Upper lobe of right lung (tissue), 1 donor: ENCODE measurements around the gene KCNMA1. TPM values are rescaled to one million over a fixed set of nuclear protein-coding genes. Genes with fewer than 3 reads are reported as not detected.

Source experiments
- ATAC-seq: fragments of 200-7000 bp; cut with Tn5 transposase; one replicate; pipeline ENCODE4 v1.9.1; 2020; ENCODE audit warnings: mild to moderate bottlenecking, moderate library complexity
- DNase-seq: peaks from one replicate; pipeline ENCODE4 v3.0.0-alpha.2; 2020
- H3K27ac ChIP-seq: fragments of 200-600 bp; one replicate; pipeline ENCODE4 v1.8.0; 2022
- H3K27me3 ChIP-seq: fragments of 200-600 bp; one replicate; pipeline ENCODE4 v1.8.0; 2022; ENCODE audit warnings: mild to moderate bottlenecking
- H3K36me3 ChIP-seq: fragments of 200-600 bp; one replicate; pipeline ENCODE4 v1.8.0; 2022
- H3K4me1 ChIP-seq: fragments of 200-600 bp; one replicate; pipeline ENCODE4 v1.8.0; 2022
- H3K4me3 ChIP-seq: fragments of 200-600 bp; one replicate; pipeline ENCODE4 v1.8.0; 2022; ENCODE audit warnings: mild to moderate bottlenecking
- H3K9me3 ChIP-seq: fragments of 200-600 bp; one replicate; pipeline ENCODE4 v1.8.0; 2022
- intact Hi-C: fragments of 100-400 bp; cut with DNase I; formaldehyde crosslinking; loops from one replicate; pipeline ENCODE4 v1.11.0; 2022
- total RNA-seq: library from RNA; stranded (reverse); fragmentation: NEBNext Ultra II Directional; extraction: Animal tissue kit (Norgen Biotek cat#: 25700); gene quantifications from one replicate; pipeline ENCODE4 v1.2.1, GENCODE V29; 2021
- TF ChIP-seq, protein P1 (sequence below): fragments of 200-600 bp; IDR thresholded peaks from one replicate; pipeline ENCODE4 v1.8.0; 2022; ENCODE audit warnings: antibody characterized with exemption
- donor health status: DM: no; HTN: yes; CAD: no; lungs with severe emphysema.

KCNMA1 gene
- total RNA-seq, 1 donor from 2014 or later = 26.3 TPM

DNA sequence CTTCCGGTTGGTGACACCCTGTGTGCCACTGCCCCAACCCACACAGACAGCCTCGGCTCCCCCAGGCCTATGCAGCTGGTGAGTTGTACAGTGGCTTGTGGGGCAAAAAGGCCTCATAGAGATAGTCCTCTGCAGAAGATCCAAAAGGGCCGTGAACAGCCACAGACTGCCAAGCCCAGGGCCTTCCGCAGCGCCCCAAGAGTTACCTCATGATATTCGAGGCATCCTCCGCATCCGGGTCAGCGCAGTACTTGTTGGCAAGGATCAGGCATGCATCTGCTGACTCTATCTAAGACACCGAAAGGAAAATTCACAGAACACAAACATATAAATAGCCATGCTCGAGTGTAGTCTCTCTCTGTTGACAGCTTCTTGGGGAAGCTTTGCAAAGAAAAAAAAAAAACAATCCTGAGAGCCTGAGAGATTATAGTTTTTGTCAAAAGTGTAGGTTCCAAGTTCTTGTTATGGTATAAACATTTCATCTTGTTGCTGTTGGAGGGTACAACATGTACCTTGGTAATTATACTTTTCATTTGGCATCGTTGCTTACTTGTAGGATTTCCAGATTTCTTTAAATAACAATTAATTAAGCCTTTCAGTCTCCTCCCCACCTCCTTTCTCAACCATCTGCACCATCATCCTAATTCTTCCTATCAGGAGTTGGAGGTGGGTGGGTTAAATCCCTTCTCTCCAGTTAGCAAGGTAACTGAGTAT lies 553.0 kb downstream of the KCNMA1 start:
- TF ChIP-seq, protein P1, sequence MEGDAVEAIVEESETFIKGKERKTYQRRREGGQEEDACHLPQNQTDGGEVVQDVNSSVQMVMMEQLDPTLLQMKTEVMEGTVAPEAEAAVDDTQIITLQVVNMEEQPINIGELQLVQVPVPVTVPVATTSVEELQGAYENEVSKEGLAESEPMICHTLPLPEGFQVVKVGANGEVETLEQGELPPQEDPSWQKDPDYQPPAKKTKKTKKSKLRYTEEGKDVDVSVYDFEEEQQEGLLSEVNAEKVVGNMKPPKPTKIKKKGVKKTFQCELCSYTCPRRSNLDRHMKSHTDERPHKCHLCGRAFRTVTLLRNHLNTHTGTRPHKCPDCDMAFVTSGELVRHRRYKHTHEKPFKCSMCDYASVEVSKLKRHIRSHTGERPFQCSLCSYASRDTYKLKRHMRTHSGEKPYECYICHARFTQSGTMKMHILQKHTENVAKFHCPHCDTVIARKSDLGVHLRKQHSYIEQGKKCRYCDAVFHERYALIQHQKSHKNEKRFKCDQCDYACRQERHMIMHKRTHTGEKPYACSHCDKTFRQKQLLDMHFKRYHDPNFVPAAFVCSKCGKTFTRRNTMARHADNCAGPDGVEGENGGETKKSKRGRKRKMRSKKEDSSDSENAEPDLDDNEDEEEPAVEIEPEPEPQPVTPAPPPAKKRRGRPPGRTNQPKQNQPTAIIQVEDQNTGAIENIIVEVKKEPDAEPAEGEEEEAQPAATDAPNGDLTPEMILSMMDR = no peak
- intact Hi-C loops = no loop called here
- ATAC-seq = peak; percentile 20
- Histone ChIP-seq H3K9me3 (no peaks in the 10 kb centered on the region), H3K27ac (no peak overlapping the region), H3K27me3 (no peaks in the 10 kb centered on the region), H3K4me1 (no peaks in the 10 kb centered on the region), H3K4me3 (no peak overlapping the region), H3K36me3 (no peaks in the 10 kb centered on the region)
- DNase-seq = no peak

DNA sequence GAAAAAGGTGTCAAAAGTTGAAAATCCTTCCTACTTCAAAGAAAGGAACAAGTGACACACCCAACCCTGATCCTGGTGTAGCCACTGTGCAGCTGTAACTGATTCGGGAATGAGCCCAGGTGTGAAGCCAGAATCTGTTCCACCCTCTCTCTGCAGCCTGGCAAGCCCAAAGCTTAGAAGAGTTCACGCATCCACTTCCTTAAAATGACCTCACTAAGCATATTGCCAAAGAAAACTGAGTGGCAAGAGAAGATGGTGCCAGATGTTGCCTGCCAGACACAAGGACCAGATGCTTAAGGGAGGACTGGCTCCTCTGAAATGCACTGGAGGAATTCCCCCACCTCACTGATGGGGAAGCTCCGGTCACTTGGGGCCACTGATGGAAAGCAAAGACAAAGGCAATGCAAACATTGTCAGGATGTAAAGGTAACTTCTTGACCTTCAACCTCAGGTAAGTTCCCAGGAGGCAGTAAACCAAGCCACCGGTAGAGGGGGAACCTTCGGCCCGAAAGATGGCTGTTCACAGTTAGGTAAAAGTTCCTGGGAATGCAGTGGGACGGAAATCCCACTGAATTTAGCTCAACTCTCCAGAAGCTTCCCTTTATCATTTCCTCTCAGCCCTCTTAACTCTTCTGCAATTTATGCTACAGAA lies 554.9 kb downstream of the KCNMA1 start:
- no peak for ATAC-seq
- TF ChIP-seq, protein P1 = no peak
- H3K27ac ChIP-seq = no peak overlapping the region

GRCh38 chr10:77081481-77081891 lies 556.1 kb downstream of the KCNMA1 start:
- no peaks in the 10 kb centered on the region for H3K27me3 ChIP-seq
- no peaks in the 10 kb centered on the region for H3K36me3 ChIP-seq
- no peak for DNase-seq
- TF ChIP-seq, protein P1 = no peak
- no peak overlapping the region for H3K27ac ChIP-seq
- no peak overlapping the region for H3K4me3 ChIP-seq
- H3K4me1 ChIP-seq = no peaks in the 10 kb centered on the region
- H3K9me3 ChIP-seq = no peaks in the 10 kb centered on the region
- no peak for ATAC-seq
- intact Hi-C loops = no loop called here

More for the DNA sequence above, 554.9 kb downstream of the KCNMA1 start:
- no peaks in the 10 kb centered on the region for H3K9me3 ChIP-seq
- no peaks in the 10 kb centered on the region for H3K27me3 ChIP-seq
- H3K4me1 ChIP-seq = no peaks in the 10 kb centered on the region
- intact Hi-C loops = no loop called here
- H3K36me3 ChIP-seq = no peaks in the 10 kb centered on the region
- no peak overlapping the region for H3K4me3 ChIP-seq
- no peak for DNase-seq

- Histone ChIP-seq H3K9me3 (no peaks in the 10 kb centered on the region), H3K4me3 (no peak overlapping the region), H3K27me3 (no peaks in the 10 kb centered on the region), H3K4me1 (no peaks in the 10 kb centered on the region), H3K27ac (no peak overlapping the region), H3K36me3 (no peaks in the 10 kb centered on the region)
- no peak for ATAC-seq
- TF ChIP-seq, protein P1 = no peak
- no peak for DNase-seq
- intact Hi-C loops = no loop called here
These were observed 557.1 kb downstream of the KCNMA1 start for GRCh38 chr10:77080361-77081027.

DNA sequence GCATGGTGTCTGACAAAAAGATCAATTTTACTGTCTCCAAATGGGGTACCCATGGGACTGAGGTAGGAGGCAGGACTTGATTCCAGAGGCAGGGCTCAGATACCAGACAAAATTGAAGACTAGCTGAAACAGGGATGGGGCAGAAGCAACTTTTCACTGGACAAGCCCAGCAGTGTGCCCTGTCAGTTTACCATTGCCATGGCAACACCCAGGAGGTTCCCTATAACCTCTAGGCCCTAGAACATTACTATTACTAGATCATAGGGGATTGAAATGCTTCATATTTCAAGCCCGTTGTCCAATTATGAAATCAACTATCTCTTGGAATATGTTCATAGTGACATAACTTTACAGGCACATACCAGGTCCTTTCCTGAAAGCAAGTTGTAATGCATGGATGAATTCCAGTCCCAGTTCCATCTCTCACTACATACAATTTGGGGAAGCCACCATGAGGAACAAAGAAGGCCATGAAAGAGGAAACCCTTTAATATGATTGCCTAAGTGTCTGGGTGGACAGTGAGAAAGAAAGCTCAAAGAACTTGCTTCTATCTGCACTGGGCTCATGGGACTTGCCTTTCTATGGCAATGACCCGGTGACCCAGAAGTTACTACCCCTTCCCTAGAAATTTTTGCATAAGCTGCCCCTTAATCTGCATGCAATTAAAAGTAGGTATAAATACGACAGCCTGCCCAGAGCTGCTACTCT lies 557.9 kb downstream of the KCNMA1 start:
- no peaks in the 10 kb centered on the region for H3K36me3 ChIP-seq
- H3K27me3 ChIP-seq = no peaks in the 10 kb centered on the region
- H3K4me3 ChIP-seq = no peak overlapping the region
- H3K9me3 ChIP-seq = no peaks in the 10 kb centered on the region
- DNase-seq = no peak
- TF ChIP-seq, protein P1 = no peak
- H3K27ac ChIP-seq = no peak overlapping the region
- H3K4me1 ChIP-seq = peaks cover under 1% of the 10 kb centered on the region
- peak; percentile 81 for ATAC-seq
- intact Hi-C loops = no loop called here
